Measurements from ENCODE around the gene SECISBP2L.

DNA sequence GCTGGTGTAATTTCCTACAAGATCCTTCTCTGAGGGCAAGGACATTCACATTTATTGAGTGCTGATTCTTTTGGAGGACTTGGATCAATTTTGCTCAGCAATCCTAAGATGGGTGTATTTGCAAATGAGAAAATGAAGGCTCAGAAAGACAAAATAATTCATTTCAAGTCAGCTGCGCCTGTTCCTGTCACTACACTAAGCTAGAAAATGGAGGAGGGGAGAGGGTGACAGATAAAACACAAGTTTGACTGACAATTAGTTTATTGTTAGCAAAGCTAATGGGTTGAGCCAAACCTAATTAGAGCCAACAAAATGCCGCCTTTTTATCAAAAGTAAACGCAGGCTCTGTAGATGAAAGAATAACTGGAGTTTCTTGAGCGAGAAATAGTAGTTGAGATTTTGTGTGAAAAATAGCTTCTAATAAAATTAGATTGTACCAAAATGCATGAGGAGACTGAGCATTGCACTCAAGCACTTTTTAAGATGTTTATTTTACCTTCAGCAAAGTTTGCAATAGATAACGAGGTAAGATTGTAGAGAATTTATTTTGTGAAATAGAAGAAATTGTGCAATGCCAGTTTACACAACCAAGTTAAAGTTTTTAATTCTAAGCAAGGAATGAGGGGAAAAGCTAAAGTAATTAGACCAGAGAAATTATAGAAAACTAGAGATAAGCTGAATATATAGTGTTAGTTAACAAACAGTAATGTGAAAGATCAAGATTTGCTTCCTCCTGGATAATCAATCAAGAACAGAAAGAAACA lies 39.6 kb upstream of the SECISBP2L start:
- TF ChIP-seq, protein P1, sequence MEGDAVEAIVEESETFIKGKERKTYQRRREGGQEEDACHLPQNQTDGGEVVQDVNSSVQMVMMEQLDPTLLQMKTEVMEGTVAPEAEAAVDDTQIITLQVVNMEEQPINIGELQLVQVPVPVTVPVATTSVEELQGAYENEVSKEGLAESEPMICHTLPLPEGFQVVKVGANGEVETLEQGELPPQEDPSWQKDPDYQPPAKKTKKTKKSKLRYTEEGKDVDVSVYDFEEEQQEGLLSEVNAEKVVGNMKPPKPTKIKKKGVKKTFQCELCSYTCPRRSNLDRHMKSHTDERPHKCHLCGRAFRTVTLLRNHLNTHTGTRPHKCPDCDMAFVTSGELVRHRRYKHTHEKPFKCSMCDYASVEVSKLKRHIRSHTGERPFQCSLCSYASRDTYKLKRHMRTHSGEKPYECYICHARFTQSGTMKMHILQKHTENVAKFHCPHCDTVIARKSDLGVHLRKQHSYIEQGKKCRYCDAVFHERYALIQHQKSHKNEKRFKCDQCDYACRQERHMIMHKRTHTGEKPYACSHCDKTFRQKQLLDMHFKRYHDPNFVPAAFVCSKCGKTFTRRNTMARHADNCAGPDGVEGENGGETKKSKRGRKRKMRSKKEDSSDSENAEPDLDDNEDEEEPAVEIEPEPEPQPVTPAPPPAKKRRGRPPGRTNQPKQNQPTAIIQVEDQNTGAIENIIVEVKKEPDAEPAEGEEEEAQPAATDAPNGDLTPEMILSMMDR (IDR thresholded peaks at IDR 0.05), result no peak
- TF ChIP-seq EP300 (IDR thresholded peaks at IDR 0.05) (no peak), POLR2A (IDR thresholded peaks at IDR 0.05; ENCODE audit: low read depth) (no peak), POLR2AphosphoS5 (IDR thresholded peaks at IDR 0.05) (no peak)

All from esophagus muscularis mucosa (tissue), 4 donors.